Kasumi-1 (cell line): ENCODE data around the gene FGD2.

Experiments
- DNase-seq, 2 experiments: peaks; one replicate each; lab custom pipeline; 2025; lab: John Stamatoyannopoulos, UW

Gene FGD2

GRCh38 chr6:36970892-36971842 is 34.3 kb upstream of the FGD2 start:
- DNase-seq = no peak

DNA sequence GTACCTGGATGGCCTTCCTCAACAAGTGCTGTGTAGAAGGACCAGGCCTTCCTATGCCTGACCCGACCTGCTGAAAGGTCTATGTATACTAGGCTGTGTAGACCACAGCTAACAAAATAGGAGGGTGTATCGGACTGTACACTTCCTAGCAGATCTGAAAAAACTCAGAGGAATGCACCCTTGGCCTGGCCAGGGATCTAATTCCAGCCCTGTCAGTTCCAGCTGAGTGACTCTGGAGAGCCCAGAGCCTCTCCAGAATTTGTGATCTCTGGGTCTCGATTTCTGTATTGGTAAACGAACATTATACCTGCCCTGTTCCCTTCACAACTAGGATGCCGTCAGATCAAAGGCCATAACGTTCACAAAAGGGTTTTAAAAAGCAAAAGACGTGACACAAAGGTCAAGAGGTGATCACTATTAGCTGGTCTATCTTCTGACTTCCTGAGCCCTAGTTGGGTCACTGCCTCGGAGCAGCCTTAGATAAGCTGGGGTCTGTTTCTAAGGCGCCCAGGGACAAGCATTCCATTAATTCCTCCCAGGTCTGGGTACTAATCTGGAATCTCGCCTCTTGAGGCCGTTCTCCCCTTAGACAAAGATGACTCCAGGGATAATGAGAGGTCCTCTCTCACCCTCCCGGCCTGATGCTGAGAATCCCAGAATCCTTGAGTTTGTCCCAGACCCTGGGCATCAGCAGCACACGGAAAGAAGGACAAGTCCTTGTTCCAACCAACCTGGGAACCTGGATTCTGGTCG is 33.4 kb upstream of the FGD2 start:
- no peak for DNase-seq

DNA sequence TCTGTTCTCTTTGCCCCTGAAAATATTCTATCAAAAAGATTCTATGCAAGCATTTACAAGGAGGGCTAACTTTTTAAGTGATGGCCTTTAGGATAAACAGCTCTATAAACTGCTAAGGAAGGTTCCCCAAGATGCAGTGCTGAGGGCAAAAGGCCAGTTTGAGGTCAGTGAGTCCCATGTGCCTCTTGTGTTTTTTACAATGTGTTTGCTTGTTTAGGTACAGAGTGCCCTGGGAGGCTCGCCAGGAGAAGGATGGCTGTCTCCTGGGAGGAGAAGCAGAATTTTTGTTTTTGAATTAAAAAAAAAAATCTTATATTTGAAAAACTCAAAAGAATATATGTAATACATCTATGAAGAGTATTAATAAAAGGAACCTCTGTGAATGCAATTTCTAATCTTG is 32.3 kb upstream of the FGD2 start:
- no peak for DNase-seq

GRCh38 chr6:36973647-36974046 is 31.8 kb upstream of the FGD2 start:
- no peak for DNase-seq

- DNase-seq = no peak
Observed at GRCh38 chr6:36975231-36976006, 30.0 kb upstream of the FGD2 start.

DNA sequence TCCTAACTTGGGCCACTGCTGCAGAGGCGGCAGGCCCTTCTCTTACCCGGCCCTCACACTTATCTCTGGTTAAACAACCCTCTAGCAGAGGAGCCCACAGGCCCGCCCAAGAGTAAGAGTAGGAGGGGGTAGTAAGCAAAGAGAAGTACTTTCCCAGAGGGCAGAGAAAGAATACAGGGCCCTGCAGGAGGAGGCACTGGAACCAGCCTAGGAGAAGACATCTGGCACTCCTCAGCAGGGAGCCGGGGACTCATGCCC is 29.5 kb upstream of the FGD2 start:
- DNase-seq = no peak

DNA sequence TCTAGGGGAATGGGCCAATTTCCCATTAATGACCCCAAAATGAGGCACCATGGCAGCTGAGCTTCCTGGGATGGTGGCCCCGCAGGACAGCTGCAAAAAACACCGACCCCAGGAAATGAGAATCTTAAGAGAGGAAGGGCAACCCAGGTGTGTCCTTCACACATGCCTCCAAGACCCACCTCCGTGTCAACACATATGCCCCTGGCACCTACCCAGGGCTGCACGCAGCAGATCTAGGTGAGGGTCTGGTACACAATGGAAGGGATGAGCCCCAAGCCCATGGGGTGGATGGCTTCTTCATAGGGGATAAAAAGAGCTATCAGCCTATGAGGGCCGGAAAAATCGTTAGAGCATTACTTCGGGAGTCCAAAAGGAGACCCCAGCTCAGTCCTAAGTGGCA is 28.9 kb upstream of the FGD2 start:
- no peak for DNase-seq

- no peak for DNase-seq
Observed at GRCh38 chr6:36976931-36977330, 28.5 kb upstream of the FGD2 start.

DNA sequence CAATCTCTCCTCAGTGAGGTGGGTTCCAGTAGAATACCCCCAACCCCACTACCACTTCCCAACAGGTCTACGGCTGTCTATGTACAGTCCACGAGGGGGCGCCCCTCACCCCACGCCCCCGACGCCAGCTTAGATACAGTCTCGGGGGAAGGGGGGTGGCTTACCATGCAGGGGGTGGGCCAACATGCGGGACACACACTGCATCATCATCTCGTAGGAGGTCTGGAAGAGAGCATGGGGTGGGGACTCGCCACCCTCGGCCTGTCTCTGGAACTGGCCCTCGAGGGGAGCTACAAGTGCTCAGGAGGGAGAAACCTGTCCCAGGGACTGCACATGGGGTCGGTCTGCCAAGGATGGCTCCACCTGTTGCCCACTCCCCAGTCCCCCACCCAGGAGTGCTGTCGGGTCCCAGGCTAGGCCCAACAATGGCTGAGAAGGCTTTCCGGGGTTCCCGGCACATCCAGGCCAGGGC is 27.9 kb upstream of the FGD2 start:
- peak in 1 of 2 experiments; percentile 10 for DNase-seq

GRCh38 chr6:36978421-36979346 is 26.8 kb upstream of the FGD2 start:
- no peak for DNase-seq

- DNase-seq = peak; percentile 23 to 33
Observed at GRCh38 chr6:36979347-36979742, 26.1 kb upstream of the FGD2 start.

DNA sequence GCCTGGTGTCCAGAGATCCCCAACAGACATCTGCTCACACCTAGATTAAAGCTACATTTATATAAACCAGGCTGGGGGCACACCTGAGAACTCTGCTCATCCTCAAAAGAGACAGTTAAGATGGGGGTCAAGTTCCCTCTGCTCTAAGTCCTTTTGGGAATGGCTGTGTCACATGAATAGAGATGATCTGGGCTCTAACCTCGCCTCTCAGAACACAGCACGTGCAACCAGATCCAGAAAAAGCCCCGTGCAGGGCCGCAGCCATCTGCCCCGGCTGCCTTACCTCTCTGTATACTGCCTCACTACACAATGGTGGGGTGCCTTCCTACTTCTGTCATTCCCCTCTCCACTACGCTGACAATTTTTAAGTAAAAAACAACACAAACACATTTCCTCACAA is 25.3 kb upstream of the FGD2 start:
- DNase-seq = no peak

DNA sequence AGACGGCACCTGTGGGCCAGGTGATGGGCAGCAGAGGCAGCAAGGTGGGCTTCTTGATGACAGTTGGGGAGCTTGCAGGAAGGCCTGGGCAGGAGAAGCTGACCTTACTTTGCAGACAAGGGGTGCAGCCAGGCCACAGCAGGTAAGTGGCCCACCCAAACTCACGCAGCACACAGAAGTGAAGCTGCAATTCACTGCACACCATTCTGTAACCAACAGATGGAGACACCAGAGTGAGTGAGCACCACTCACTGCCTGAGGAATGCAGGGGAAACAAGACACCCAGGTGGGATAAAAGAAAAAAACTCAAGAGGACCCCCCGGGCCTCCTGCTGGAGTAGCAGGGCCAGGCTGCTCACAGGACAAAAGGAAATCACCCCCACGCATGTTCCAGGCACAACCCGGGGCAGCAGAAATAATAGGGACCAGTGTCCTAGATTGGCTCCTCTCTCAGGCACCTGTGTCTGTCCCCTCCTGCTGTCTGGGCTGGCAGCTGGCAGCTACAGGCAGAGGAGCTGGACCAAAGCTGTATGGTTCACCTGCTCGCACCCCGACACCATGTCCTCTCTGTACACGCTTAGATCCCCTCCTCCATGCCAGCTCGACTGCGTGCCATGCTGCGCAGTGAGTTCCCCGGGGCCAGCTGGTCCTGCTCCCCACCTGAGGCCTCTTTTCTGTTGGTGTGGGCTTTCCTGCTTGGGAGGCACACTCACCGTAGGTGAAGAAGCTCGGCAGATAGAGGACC is 24.4 kb upstream of the FGD2 start:
- DNase-seq = no peak

- DNase-seq = no peak
Observed at GRCh38 chr6:36983538-36983937, 21.9 kb upstream of the FGD2 start.

DNA sequence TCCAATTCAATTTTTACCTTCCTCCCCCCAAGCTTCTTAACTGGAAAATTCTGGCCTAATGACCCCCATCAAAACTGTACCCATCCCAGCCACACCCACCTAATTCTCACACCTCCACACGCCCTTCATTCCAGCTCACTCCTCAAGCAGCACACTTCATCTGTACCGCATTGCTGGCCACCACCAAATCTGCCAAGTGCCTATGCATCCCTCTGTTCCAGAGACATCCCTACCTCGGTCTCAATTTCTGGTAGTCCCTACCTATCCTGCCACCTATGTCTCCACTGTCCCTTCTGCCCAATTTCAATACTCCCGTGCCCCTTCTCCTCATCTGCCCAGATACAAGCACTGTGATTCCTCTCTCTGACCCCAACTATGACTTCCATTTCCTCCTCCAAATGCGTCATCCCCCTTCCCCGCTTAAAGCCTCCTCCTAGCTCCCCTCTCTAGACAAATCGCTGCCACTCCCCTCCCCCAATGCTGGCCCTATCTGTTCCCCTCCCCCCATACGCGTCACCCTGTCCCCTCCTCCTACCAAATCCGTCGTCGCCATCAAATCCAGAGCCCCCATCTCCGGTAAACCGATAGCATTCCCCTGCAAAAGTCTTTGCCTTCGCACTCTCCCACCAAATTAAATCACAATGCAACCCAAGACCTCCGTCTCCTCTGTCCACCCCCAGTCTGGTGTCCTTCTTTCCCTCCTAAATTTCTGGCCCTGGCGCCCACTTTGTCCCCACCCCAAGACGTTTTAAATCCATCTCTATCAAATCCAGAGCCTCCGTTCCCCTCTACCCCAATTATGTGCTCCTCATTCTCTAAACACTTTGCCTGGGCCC is 20.7 kb upstream of the FGD2 start:
- no peak for DNase-seq

DNA sequence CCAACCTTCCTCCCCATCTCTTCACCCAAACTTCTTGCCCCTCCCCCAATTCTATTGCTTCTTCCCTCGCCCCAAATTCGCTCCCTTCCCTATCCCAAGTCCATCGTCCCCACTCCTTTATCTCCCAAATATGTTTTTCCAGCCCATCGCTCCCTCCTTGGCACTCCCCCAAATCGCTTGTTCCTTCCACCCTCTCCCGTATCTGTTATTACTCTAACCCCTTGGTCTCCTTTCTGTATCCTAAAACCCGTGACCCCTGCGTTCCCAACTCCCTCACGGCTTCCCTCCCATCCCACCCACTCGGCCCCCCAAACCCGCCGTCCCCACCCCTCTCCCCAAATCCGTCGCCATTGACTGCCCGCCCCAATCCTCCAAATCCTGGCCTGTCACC is 20.0 kb upstream of the FGD2 start:
- DNase-seq = no peak

GRCh38 chr6:36985808-36986703 is 19.4 kb upstream of the FGD2 start, which contains the start of gene MTCH1:
MTCH1 (minus strand) TSS chr6:36986196; CDS start chr6:36986173, 23 bp downstream.
- DNase-seq = peak; percentile 79 to 85

DNA sequence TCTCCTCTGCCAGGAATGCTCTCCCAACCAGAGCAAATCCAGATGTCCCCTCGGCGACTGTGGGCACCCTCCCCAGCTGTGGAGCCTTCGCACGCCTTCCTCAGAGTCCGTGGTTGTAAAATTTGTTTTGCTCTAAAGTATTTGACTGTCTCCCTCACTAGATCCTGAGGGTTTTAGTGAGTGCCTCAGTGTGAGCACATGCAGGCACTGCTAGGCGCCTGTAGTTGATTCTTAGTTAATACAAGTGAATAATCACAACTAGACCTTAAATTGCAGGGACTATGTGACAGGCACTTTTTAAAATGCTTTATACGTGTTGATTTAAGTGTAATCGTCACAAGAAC is 18.8 kb upstream of the FGD2 start:
- DNase-seq = peak in 1 of 2 experiments; percentile 20

DNA sequence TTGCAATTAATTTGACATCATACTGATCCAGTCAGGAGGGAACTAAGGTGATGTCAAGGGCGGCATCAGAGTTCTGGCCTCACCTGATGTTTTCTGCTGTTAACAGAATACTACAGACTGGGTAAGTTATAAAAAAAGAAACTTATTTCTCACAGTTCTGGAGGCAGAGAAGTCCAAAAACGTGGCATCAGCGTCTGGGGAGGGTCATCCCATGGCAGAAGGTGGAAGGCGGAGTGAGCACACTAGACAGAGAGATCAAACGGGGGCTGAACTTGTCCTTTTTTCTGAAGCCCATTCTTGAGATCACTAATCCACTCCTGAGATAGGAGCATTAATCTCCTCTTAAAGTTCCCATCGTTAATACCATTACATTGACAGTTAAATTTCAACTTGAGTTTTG is 16.2 kb upstream of the FGD2 start:
- no peak for DNase-seq
